Neural cell (in vitro differentiated cells): ENCODE measurements around the gene PTAFR. TPM values are rescaled to one million over a fixed set of nuclear protein-coding genes. Genes with fewer than 3 reads are reported as not detected.

Source experiments
- H2AFZ ChIP-seq: fragments of 200-600, 300-800 bp; sonication (generic), shearing (Covaris generic); 2 replicates; pipeline ENCODE4 v1.6.0; 2014; ENCODE audit warnings: low read depth, mild to moderate bottlenecking, antibody characterized with exemption, low read length, moderate library complexity
- H3F3A ChIP-seq: fragments of 200-600 bp; shearing (Covaris generic); 2 replicates; pipeline ENCODE4 v1.6.1; 2016; ENCODE audit warnings: mild to moderate bottlenecking, moderate library complexity, mixed read lengths, antibody characterized with exemption, low read length; ENCODE audit not compliant: insufficient read depth, poor library complexity, severe bottlenecking
- H3K27ac ChIP-seq: fragments of 200-600, 300-800 bp; sonication (generic), shearing (Covaris generic); 2 replicates; pipeline ENCODE4 v1.5.1; 2014; ENCODE audit warnings: mild to moderate bottlenecking, low read length, moderate library complexity
- H3K27me3 ChIP-seq: fragments of 300-800, 200-600 bp; sonication (generic), shearing (Covaris generic); 2 replicates; pipeline ENCODE4 v1.6.0; 2014; ENCODE audit warnings: mild to moderate bottlenecking, low read depth, low read length, moderate library complexity; ENCODE audit not compliant: insufficient read depth
- H3K36me3 ChIP-seq: fragments of 300-800, 200-600 bp; sonication (generic), shearing (Covaris generic); 2 replicates; pipeline ENCODE4 v1.5.1; 2014; ENCODE audit warnings: mild to moderate bottlenecking, antibody characterized with exemption, low read length, moderate library complexity; ENCODE audit not compliant: insufficient read depth
- H3K4me2 ChIP-seq: fragments of 300-800, 200-600 bp; sonication (generic), shearing (Covaris generic); 2 replicates; pipeline ENCODE4 v1.6.0; 2014; ENCODE audit warnings: mild to moderate bottlenecking, low read length
- H3K4me3 ChIP-seq: fragments of 300-800, 200-600 bp; sonication (generic), shearing (Covaris generic); 2 replicates; pipeline ENCODE4 v1.5.1; 2014; ENCODE audit warnings: mild to moderate bottlenecking, low read length, moderate library complexity
- H3K79me2 ChIP-seq: fragments of 200-600 bp; shearing (Covaris generic); replicated peaks from 2 replicates; pipeline ENCODE4 v1.6.0; 2014; ENCODE audit warnings: mild to moderate bottlenecking, low read length, moderate library complexity; ENCODE audit not compliant: insufficient read depth
- H3K9ac ChIP-seq: fragments of 300-800, 200-600 bp; sonication (generic), shearing (Covaris generic); 2 replicates; pipeline ENCODE4 v1.6.1; 2016; ENCODE audit warnings: mild to moderate bottlenecking, low read length, mixed read lengths
- H3K9me2 ChIP-seq: fragments of 200-600 bp; shearing (Covaris generic); 2 replicates; pipeline ENCODE4 v1.6.1; 2016; ENCODE audit warnings: mild to moderate bottlenecking, low read length, mixed read lengths; ENCODE audit not compliant: insufficient read depth
- H3K9me3 ChIP-seq: fragments of 200-600, 300-800 bp; sonication (generic), shearing (Covaris generic); 2 replicates; pipeline ENCODE4 v1.6.1; 2016; ENCODE audit warnings: mild to moderate bottlenecking, mixed run types, low read length, moderate library complexity, mixed read lengths
- H4K20me1 ChIP-seq: fragments of 200-600 bp; shearing (Covaris generic); 2 replicates; pipeline ENCODE4 v1.6.1; 2016; ENCODE audit warnings: mild to moderate bottlenecking, mixed run types; ENCODE audit not compliant: insufficient read depth
- EP300 ChIP-seq: fragments of 450-650 bp; conservative IDR thresholded peaks from 2 replicates; pipeline ENCODE4 v1.6.1; 2014; ENCODE audit warnings: antibody characterized with exemption, mild to moderate bottlenecking, moderate library complexity; ENCODE audit not compliant: poor library complexity, severe bottlenecking
- EZH2 ChIP-seq: fragments of 200-600, 300-800 bp; shearing (Covaris generic), sonication (generic); IDR thresholded peaks from 2 replicates; pipeline ENCODE4 v1.6.1; 2014; ENCODE audit warnings: antibody characterized with exemption, low read length, borderline replicate concordance, mild to moderate bottlenecking; ENCODE audit not compliant: insufficient read depth, poor library complexity, severe bottlenecking
- MXI1 ChIP-seq: fragments of 450-650 bp; conservative IDR thresholded peaks from 2 replicates; pipeline ENCODE4 v1.6.1; 2014; ENCODE audit warnings: antibody characterized with exemption, mild to moderate bottlenecking; ENCODE audit not compliant: poor library complexity, severe bottlenecking
- POLR2AphosphoS5 ChIP-seq: IDR thresholded peaks from 2 replicates; pipeline ENCODE4 v1.6.1; 2012
- RAD21 ChIP-seq: fragments of 450-650 bp; conservative IDR thresholded peaks from 2 replicates; pipeline ENCODE4 v1.6.1; 2014; ENCODE audit warnings: antibody characterized with exemption, mild to moderate bottlenecking, moderate library complexity
- SMC3 ChIP-seq: fragments of 450-650 bp; conservative IDR thresholded peaks from 2 replicates; pipeline ENCODE4 v1.6.1; 2014; ENCODE audit warnings: antibody characterized with exemption, mild to moderate bottlenecking, moderate library complexity; ENCODE audit not compliant: poor library complexity
- TAF1 ChIP-seq: IDR thresholded peaks from 2 replicates; pipeline ENCODE4 v1.6.1; 2012; ENCODE audit warnings: low read depth
- polyA plus RNA-seq: library from polyadenylated mRNA; depleted of rRNA; stranded (reverse); fragments of >200 nt; gene quantifications from 2 replicates; pipeline ENCODE4 v1.2.3, GENCODE V29; 2014
- TF ChIP-seq, protein P1 (sequence below): fragments of 450-650 bp; IDR thresholded peaks from 2 replicates; pipeline ENCODE4 v1.5.1; 2014; ENCODE audit warnings: antibody characterized with exemption, mild to moderate bottlenecking, moderate library complexity; ENCODE audit not compliant: poor library complexity, severe bottlenecking
- TF ChIP-seq, protein P2 (sequence below): IDR thresholded peaks from 2 replicates; pipeline ENCODE4 v1.6.1; 2012; ENCODE audit warnings: borderline replicate concordance

PTAFR gene
- polyA plus RNA-seq, 1 donor from 2014 or later = 0.30 TPM

DNA sequence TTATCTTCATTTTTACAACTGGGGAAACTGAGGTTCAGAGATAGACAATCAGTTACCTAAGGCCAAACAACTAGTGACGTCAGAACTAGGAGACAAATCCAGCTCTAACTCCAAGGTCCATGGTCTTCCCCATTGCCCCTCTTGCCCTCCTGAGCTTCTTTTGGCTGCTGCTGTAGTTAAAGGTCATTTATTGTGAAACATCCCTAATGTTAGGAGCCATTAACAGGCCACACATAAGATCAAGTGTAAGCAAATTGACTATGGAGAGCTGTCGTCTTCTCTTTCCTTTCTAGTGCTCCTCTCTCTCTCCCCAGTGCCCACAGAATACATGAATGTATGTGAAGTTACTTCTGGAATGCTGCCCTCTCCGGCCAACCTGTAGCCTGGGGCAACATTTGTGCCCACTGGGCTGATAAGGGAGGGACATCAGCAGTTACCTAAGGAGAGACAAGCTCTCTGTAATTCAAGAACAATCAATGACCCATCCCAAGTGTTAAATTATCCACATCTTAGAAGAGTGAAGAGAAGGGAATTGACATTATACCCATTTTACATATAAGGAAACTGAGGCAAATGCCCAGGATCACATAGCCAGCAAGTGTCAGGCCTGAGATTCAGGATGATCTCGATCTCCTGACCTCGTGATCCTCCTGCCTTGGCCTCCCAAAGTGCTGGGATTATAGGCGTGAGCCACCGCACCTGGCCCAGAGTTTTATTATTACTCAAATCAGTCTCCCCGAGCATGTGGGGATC is 40.1 kb downstream of the PTAFR start:
- Histone ChIP-seq H3K9me3 (no peaks in the 10 kb centered on the region), H3K27me3 (no peaks in the 10 kb centered on the region), H3K4me3 (no peak overlapping the region), H3K27ac (no peak overlapping the region), H3K36me3 (no peaks in the 10 kb centered on the region), H3F3A (no peaks in the 10 kb centered on the region), H3K4me2 (no peak overlapping the region), H3K79me2 (no peaks in the 10 kb centered on the region), H3K9me2 (no peaks in the 10 kb centered on the region), H2AFZ (no peak overlapping the region), H4K20me1 (no peaks in the 10 kb centered on the region), H3K9ac (no peak overlapping the region)
- no peak for TF ChIP-seq SMC3
- TF ChIP-seq EP300 = no peak
- no peak for TF ChIP-seq TAF1
- TF ChIP-seq, protein P1, sequence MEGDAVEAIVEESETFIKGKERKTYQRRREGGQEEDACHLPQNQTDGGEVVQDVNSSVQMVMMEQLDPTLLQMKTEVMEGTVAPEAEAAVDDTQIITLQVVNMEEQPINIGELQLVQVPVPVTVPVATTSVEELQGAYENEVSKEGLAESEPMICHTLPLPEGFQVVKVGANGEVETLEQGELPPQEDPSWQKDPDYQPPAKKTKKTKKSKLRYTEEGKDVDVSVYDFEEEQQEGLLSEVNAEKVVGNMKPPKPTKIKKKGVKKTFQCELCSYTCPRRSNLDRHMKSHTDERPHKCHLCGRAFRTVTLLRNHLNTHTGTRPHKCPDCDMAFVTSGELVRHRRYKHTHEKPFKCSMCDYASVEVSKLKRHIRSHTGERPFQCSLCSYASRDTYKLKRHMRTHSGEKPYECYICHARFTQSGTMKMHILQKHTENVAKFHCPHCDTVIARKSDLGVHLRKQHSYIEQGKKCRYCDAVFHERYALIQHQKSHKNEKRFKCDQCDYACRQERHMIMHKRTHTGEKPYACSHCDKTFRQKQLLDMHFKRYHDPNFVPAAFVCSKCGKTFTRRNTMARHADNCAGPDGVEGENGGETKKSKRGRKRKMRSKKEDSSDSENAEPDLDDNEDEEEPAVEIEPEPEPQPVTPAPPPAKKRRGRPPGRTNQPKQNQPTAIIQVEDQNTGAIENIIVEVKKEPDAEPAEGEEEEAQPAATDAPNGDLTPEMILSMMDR = no peak
- TF ChIP-seq EZH2 = no peak
- TF ChIP-seq MXI1 = no peak
- TF ChIP-seq, protein P2, sequence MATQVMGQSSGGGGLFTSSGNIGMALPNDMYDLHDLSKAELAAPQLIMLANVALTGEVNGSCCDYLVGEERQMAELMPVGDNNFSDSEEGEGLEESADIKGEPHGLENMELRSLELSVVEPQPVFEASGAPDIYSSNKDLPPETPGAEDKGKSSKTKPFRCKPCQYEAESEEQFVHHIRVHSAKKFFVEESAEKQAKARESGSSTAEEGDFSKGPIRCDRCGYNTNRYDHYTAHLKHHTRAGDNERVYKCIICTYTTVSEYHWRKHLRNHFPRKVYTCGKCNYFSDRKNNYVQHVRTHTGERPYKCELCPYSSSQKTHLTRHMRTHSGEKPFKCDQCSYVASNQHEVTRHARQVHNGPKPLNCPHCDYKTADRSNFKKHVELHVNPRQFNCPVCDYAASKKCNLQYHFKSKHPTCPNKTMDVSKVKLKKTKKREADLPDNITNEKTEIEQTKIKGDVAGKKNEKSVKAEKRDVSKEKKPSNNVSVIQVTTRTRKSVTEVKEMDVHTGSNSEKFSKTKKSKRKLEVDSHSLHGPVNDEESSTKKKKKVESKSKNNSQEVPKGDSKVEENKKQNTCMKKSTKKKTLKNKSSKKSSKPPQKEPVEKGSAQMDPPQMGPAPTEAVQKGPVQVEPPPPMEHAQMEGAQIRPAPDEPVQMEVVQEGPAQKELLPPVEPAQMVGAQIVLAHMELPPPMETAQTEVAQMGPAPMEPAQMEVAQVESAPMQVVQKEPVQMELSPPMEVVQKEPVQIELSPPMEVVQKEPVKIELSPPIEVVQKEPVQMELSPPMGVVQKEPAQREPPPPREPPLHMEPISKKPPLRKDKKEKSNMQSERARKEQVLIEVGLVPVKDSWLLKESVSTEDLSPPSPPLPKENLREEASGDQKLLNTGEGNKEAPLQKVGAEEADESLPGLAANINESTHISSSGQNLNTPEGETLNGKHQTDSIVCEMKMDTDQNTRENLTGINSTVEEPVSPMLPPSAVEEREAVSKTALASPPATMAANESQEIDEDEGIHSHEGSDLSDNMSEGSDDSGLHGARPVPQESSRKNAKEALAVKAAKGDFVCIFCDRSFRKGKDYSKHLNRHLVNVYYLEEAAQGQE = no peak
- TF ChIP-seq RAD21 = no peak
- TF ChIP-seq POLR2AphosphoS5 = no peak

DNA sequence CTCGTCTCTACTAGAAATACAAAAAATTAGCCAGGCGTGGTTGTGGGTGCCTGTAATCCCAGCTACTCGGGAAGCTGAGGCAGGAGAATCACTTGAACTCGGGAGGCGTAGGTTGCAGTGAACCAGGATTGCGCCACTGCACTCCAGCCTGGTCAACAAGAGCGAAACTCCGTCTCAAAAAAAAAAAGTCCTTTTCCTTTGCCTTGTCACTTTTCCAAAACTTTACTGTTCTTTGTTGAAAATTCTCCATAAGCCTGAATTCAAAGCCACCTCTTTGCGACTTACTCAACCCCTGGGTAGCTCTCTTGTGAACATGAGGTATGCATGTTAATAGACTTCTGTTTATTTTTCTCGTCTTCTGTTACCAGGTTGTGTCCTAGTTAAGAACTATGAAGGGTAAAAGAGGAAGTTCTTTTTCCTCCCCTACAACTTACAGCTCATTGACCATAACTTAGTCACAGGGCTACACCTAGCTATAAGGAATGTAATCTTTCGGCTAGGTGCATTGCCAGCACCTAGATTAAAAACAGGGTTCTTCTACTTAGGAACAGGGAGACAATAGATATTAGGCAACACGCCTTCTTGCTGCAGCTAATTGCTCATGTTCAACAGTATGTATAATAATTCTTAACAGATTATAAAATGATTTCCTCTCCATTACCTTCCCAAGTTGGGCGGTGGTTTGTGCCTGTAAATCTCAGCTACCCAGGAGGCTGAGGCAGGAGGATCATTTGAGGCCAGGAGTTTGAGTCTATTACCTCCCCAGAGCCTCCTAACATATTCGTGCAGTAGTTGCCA is 40.9 kb downstream of the PTAFR start:
- TF ChIP-seq EP300 = no peak
- no peak for TF ChIP-seq POLR2AphosphoS5
- TF ChIP-seq TAF1 = no peak
- no peak for TF ChIP-seq MXI1
- TF ChIP-seq, protein P2 = no peak
- no peak for TF ChIP-seq SMC3
- no peak for TF ChIP-seq EZH2
- TF ChIP-seq RAD21 = no peak
- TF ChIP-seq, protein P1 = no peak
- no peaks in the 10 kb centered on the region for H3K9me3 ChIP-seq
- H3K27ac ChIP-seq = no peak overlapping the region
- no peak overlapping the region for H3K4me3 ChIP-seq
- H3K9ac ChIP-seq = no peak overlapping the region
- H3K4me2 ChIP-seq = no peak overlapping the region
- H2AFZ ChIP-seq = no peak overlapping the region
- no peaks in the 10 kb centered on the region for H3K79me2 ChIP-seq
- no peaks in the 10 kb centered on the region for H4K20me1 ChIP-seq
- no peaks in the 10 kb centered on the region for H3K9me2 ChIP-seq
- H3F3A ChIP-seq = no peaks in the 10 kb centered on the region
- H3K36me3 ChIP-seq = no peaks in the 10 kb centered on the region
- no peaks in the 10 kb centered on the region for H3K27me3 ChIP-seq
